ENCODE data around the gene SGPL1. TPM values are rescaled to one million over a fixed set of nuclear protein-coding genes. Genes with fewer than 3 reads are reported as not detected.

The SGPL1 gene
- polyA plus RNA-seq, 1 donor from 2014 or later, result 33.4 TPM

DNA sequence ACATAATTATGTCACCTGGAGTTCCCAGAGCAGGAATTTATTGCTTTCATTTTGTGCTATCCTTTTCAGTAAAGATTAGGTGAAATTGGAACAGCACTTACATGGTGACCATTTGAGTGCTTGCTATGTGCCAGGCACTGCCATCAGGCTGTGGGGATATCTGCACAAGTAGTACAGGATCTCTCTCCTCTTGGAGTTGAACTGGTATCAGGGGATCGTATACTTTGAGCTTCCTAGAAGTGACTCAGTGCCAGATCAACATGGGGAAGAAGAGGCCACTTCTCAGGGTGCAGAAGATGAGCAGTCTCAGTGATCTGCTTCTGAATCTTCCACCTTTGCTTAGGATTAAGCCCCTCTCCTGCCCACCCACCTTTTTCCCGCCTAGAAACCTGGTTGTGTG, 29.5 kb downstream of the SGPL1 start:
- no peaks in the 10 kb centered on the region for H3F3A ChIP-seq (ENCODE audit: insufficient read depth, low read length, poor library complexity, severe bottlenecking)
- no peak overlapping the region for H2AFZ ChIP-seq (ENCODE audit: low read depth, low read length)
- no peaks in the 10 kb centered on the region for H3K9me3 ChIP-seq (ENCODE audit: low read length)
- no peaks in the 10 kb centered on the region for H3K27me3 ChIP-seq (ENCODE audit: insufficient read depth, low read depth, low read length)
- H3K79me2 ChIP-seq (replicated peaks; ENCODE audit: insufficient read depth, low read length), result peaks cover 5% of the 10 kb centered on the region
- H3K27ac ChIP-seq (ENCODE audit: low read length), result no peak overlapping the region
- no peak for TF ChIP-seq TAF1 (IDR thresholded peaks at IDR 0.05; ENCODE audit: low read depth)
- no peak for TF ChIP-seq SMC3 (conservative IDR thresholded peaks at IDR 0.05; ENCODE audit: poor library complexity)
- no peak for TF ChIP-seq CTCF (IDR thresholded peaks at IDR 0.05; ENCODE audit: poor library complexity, severe bottlenecking)
- no peak for TF ChIP-seq POLR2AphosphoS5 (IDR thresholded peaks at IDR 0.05)
- TF ChIP-seq RAD21 (conservative IDR thresholded peaks at IDR 0.05), result no peak
- no peak for TF ChIP-seq EZH2 (IDR thresholded peaks at IDR 0.05; ENCODE audit: borderline replicate concordance, insufficient read depth, low read length, poor library complexity, severe bottlenecking)
- TF ChIP-seq MXI1 (conservative IDR thresholded peaks at IDR 0.05; ENCODE audit: poor library complexity, severe bottlenecking), result no peak
- TF ChIP-seq EP300 (conservative IDR thresholded peaks at IDR 0.05; ENCODE audit: poor library complexity, severe bottlenecking), result no peak
- TF ChIP-seq, protein P1, sequence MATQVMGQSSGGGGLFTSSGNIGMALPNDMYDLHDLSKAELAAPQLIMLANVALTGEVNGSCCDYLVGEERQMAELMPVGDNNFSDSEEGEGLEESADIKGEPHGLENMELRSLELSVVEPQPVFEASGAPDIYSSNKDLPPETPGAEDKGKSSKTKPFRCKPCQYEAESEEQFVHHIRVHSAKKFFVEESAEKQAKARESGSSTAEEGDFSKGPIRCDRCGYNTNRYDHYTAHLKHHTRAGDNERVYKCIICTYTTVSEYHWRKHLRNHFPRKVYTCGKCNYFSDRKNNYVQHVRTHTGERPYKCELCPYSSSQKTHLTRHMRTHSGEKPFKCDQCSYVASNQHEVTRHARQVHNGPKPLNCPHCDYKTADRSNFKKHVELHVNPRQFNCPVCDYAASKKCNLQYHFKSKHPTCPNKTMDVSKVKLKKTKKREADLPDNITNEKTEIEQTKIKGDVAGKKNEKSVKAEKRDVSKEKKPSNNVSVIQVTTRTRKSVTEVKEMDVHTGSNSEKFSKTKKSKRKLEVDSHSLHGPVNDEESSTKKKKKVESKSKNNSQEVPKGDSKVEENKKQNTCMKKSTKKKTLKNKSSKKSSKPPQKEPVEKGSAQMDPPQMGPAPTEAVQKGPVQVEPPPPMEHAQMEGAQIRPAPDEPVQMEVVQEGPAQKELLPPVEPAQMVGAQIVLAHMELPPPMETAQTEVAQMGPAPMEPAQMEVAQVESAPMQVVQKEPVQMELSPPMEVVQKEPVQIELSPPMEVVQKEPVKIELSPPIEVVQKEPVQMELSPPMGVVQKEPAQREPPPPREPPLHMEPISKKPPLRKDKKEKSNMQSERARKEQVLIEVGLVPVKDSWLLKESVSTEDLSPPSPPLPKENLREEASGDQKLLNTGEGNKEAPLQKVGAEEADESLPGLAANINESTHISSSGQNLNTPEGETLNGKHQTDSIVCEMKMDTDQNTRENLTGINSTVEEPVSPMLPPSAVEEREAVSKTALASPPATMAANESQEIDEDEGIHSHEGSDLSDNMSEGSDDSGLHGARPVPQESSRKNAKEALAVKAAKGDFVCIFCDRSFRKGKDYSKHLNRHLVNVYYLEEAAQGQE (IDR thresholded peaks at IDR 0.05; ENCODE audit: borderline replicate concordance), result no peak
- H3K9ac ChIP-seq (ENCODE audit: low read length), result no peak overlapping the region
- H3K4me3 ChIP-seq (ENCODE audit: low read length), result no peak overlapping the region
- no peaks in the 10 kb centered on the region for H3K9me2 ChIP-seq (ENCODE audit: insufficient read depth, low read length)
- no peaks in the 10 kb centered on the region for H4K20me1 ChIP-seq (ENCODE audit: insufficient read depth)
- H3K36me3 ChIP-seq (ENCODE audit: insufficient read depth, low read length), result peaks cover 9% of the 10 kb centered on the region
- H3K4me2 ChIP-seq (ENCODE audit: low read length), result no peak overlapping the region

GRCh38 chr10:70845816-70846215, 30.1 kb downstream of the SGPL1 start:
- Histone ChIP-seq H4K20me1 (ENCODE audit: insufficient read depth) (no peaks in the 10 kb centered on the region), H3K9ac (ENCODE audit: low read length) (no peak overlapping the region), H3K9me2 (ENCODE audit: insufficient read depth, low read length) (no peaks in the 10 kb centered on the region), H3K27me3 (ENCODE audit: insufficient read depth, low read depth, low read length) (no peaks in the 10 kb centered on the region), H3K27ac (ENCODE audit: low read length) (no peak overlapping the region), H3K79me2 (replicated peaks; ENCODE audit: insufficient read depth, low read length) (peaks cover 5% of the 10 kb centered on the region), H3K4me3 (ENCODE audit: low read length) (no peak overlapping the region), H3F3A (ENCODE audit: insufficient read depth, low read length, poor library complexity, severe bottlenecking) (no peaks in the 10 kb centered on the region), H3K4me2 (ENCODE audit: low read length) (no peak overlapping the region), H3K9me3 (ENCODE audit: low read length) (no peaks in the 10 kb centered on the region), H3K36me3 (ENCODE audit: insufficient read depth, low read length) (peaks cover 8% of the 10 kb centered on the region), H2AFZ (ENCODE audit: low read depth, low read length) (no peak overlapping the region)
- TF ChIP-seq EP300 (conservative IDR thresholded peaks at IDR 0.05; ENCODE audit: poor library complexity, severe bottlenecking), result no peak
- TF ChIP-seq RAD21 (conservative IDR thresholded peaks at IDR 0.05), result no peak
- TF ChIP-seq SMC3 (conservative IDR thresholded peaks at IDR 0.05; ENCODE audit: poor library complexity), result no peak
- TF ChIP-seq TAF1 (IDR thresholded peaks at IDR 0.05; ENCODE audit: low read depth), result no peak
- TF ChIP-seq POLR2AphosphoS5 (IDR thresholded peaks at IDR 0.05), result no peak
- TF ChIP-seq CTCF (IDR thresholded peaks at IDR 0.05; ENCODE audit: poor library complexity, severe bottlenecking), result no peak
- TF ChIP-seq MXI1 (conservative IDR thresholded peaks at IDR 0.05; ENCODE audit: poor library complexity, severe bottlenecking), result no peak
- TF ChIP-seq, protein P1 (IDR thresholded peaks at IDR 0.05; ENCODE audit: borderline replicate concordance), result no peak
- no peak for TF ChIP-seq EZH2 (IDR thresholded peaks at IDR 0.05; ENCODE audit: borderline replicate concordance, insufficient read depth, low read length, poor library complexity, severe bottlenecking)

All from neural cell (in vitro differentiated cells).